B cell (primary cell): ENCODE data around the gene PPP1R3E.

Source experiments
- CTCF ChIP-seq: fragments of 200-600 bp; IDR thresholded peaks from one replicate; pipeline ENCODE4 v1.8.0; 2022; ENCODE audit warnings: antibody characterized with exemption, mild to moderate bottlenecking
- EZH2 ChIP-seq: IDR thresholded peaks from 2 replicates; pipeline ENCODE4 v1.6.1; 2012; ENCODE audit warnings: borderline replicate concordance, low read depth, mild to moderate bottlenecking, moderate library complexity, low read length; ENCODE audit not compliant: insufficient read depth, poor library complexity, severe bottlenecking

- TF ChIP-seq CTCF (no peak), EZH2 (no peak)
Observed at GRCh38 chr14:23252420-23253333, 50.0 kb downstream of the PPP1R3E start.
